ENCODE data around the gene SLC30A7.
"Not testable (repeated sequence)": the region's sequence is repeated elsewhere in the genome, so short reads cannot be mapped to it uniquely, and the experiment has no call there.

- TF ChIP-seq POLR2A, CTCF (IDR thresholded peaks at IDR 0.05): not testable (repeated sequence)
Measured at GRCh38 chr1:100889869-100890482, 5.9 kb upstream of the SLC30A7 start.

Data from testis (tissue), 2 donors.